ENCODE results near the gene SFTA2.

GRCh38 chr6:30888816-30889495 is 43.0 kb downstream of the SFTA2 start:
- TF ChIP-seq, protein P1, sequence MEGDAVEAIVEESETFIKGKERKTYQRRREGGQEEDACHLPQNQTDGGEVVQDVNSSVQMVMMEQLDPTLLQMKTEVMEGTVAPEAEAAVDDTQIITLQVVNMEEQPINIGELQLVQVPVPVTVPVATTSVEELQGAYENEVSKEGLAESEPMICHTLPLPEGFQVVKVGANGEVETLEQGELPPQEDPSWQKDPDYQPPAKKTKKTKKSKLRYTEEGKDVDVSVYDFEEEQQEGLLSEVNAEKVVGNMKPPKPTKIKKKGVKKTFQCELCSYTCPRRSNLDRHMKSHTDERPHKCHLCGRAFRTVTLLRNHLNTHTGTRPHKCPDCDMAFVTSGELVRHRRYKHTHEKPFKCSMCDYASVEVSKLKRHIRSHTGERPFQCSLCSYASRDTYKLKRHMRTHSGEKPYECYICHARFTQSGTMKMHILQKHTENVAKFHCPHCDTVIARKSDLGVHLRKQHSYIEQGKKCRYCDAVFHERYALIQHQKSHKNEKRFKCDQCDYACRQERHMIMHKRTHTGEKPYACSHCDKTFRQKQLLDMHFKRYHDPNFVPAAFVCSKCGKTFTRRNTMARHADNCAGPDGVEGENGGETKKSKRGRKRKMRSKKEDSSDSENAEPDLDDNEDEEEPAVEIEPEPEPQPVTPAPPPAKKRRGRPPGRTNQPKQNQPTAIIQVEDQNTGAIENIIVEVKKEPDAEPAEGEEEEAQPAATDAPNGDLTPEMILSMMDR (IDR thresholded peaks at IDR 0.05) = no peak
- TF ChIP-seq ZFX (IDR thresholded peaks at IDR 0.05; ENCODE audit: borderline replicate concordance) = no peak
